ENCODE measurements around the gene TMIE.
"Not testable (repeated sequence)": the region's sequence is repeated elsewhere in the genome, so short reads cannot be mapped to it uniquely, and the experiment has no call there.

Gene TMIE

GRCh38 chr3:46700772-46701171 lies 420 bp upstream of the TMIE start:
- Histone ChIP-seq H3K4me3 (ENCODE audit: insufficient read depth in 1 of 2, low read depth in 1 of 2, low read length in 2 of 2) (no peak overlapping the region), H3K4me2 (ENCODE audit: low read length, poor library complexity, severe bottlenecking) (no peak overlapping the region), H3K79me1 (replicated peaks; ENCODE audit: low read length, poor library complexity, severe bottlenecking) (no peaks in the 10 kb centered on the region), H3K14ac (ENCODE audit: low read length in 2 of 2) (no peak overlapping the region), H3K23ac (ENCODE audit: low read length in 2 of 2) (no peak overlapping the region), H2AFZ (ENCODE audit: low read depth, low read length) (no peak overlapping the region), H3K9ac (ENCODE audit: low read length) (no peak overlapping the region), H4K91ac (ENCODE audit: low read length) (no peak overlapping the region), H2BK15ac (ENCODE audit: low read depth, poor library complexity, severe bottlenecking) (no peak overlapping the region), H3K18ac (ENCODE audit: low read depth in 1 of 2, low read length in 2 of 2) (no peak overlapping the region), H2BK120ac (ENCODE audit: low read depth, low read length) (no peak overlapping the region), H3K4me1 (ENCODE audit: control insufficient read depth, insufficient read depth, low read depth, low read length) (peaks cover 19% of the 10 kb centered on the region), H3K4ac (ENCODE audit: low read depth in 1 of 2, low read length in 2 of 2) (no peak overlapping the region), H4K8ac (ENCODE audit: low read length) (no peak overlapping the region), H3K9me3 (ENCODE audit: control insufficient read depth, low read length) (no peaks in the 10 kb centered on the region), H2BK5ac (ENCODE audit: low read depth, low read length, poor library complexity, severe bottlenecking) (no peak overlapping the region), H3K27me3 (ENCODE audit: control insufficient read depth in 1 of 2, insufficient read depth in 1 of 2, low read length in 2 of 2) (peaks cover 35 to 39% of the 10 kb centered on the region in 2 experiments), H3K36me3 (ENCODE audit: control insufficient read depth in 1 of 2, insufficient read depth in 2 of 2, low read depth in 1 of 2, low read length in 2 of 2) (no peaks in the 10 kb centered on the region), H2AK5ac (ENCODE audit: low read length, severe bottlenecking) (no peak overlapping the region), H2BK12ac (ENCODE audit: low read length in 2 of 2) (no peak overlapping the region), H3K27ac (ENCODE audit: low read length, poor library complexity, severe bottlenecking) (no peak overlapping the region)
- 69% methylated on average over 4 of the region's 4 CpGs for WGBS
- DNase-seq: no peak

- H3K4me2 ChIP-seq (ENCODE audit: low read length, poor library complexity, severe bottlenecking): no peak overlapping the region
- H3K4ac ChIP-seq (ENCODE audit: low read depth in 1 of 2, low read length in 2 of 2): no peak overlapping the region
- H3K9ac ChIP-seq (ENCODE audit: low read length): no peak overlapping the region
- H3K79me1 ChIP-seq (replicated peaks; ENCODE audit: low read length, poor library complexity, severe bottlenecking): no peaks in the 10 kb centered on the region
- no peak overlapping the region for H2BK12ac ChIP-seq (ENCODE audit: low read length in 2 of 2)
- H3K36me3 ChIP-seq (ENCODE audit: control insufficient read depth in 1 of 2, insufficient read depth in 2 of 2, low read depth in 1 of 2, low read length in 2 of 2): no peaks in the 10 kb centered on the region
- no peak overlapping the region for H3K27ac ChIP-seq (ENCODE audit: low read length, poor library complexity, severe bottlenecking)
- peaks cover 15% of the 10 kb centered on the region for H3K4me1 ChIP-seq (ENCODE audit: control insufficient read depth, insufficient read depth, low read depth, low read length)
- no peak overlapping the region for H4K8ac ChIP-seq (ENCODE audit: low read length)
- H4K91ac ChIP-seq (ENCODE audit: low read length): no peak overlapping the region
- no peak overlapping the region for H2BK15ac ChIP-seq (ENCODE audit: low read depth, poor library complexity, severe bottlenecking)
- H3K18ac ChIP-seq (ENCODE audit: low read depth in 1 of 2, low read length in 2 of 2): no peak overlapping the region
- no peak overlapping the region for H2BK5ac ChIP-seq (ENCODE audit: low read depth, low read length, poor library complexity, severe bottlenecking)
- no peak overlapping the region for H2AK5ac ChIP-seq (ENCODE audit: low read length, severe bottlenecking)
- H3K9me3 ChIP-seq (ENCODE audit: control insufficient read depth, low read length): no peaks in the 10 kb centered on the region
- peaks cover 45% of the 10 kb centered on the region in 2 experiments for H3K27me3 ChIP-seq (ENCODE audit: control insufficient read depth in 1 of 2, insufficient read depth in 1 of 2, low read length in 2 of 2)
- DNase-seq: no peak
- no peak overlapping the region for H3K4me3 ChIP-seq (ENCODE audit: insufficient read depth in 1 of 2, low read depth in 1 of 2, low read length in 2 of 2)
- H2AFZ ChIP-seq (ENCODE audit: low read depth, low read length): no peak overlapping the region
- H2BK120ac ChIP-seq (ENCODE audit: low read depth, low read length): no peak overlapping the region
- no peak overlapping the region for H3K14ac ChIP-seq (ENCODE audit: low read length in 2 of 2)
- H3K23ac ChIP-seq (ENCODE audit: low read length in 2 of 2): no peak overlapping the region
- WGBS: 74% methylated on average over 4 of the region's 4 CpGs
These were observed 1.2 kb downstream of the TMIE start for GRCh38 chr3:46702246-46703012.

- Histone ChIP-seq H3K9me3 (ENCODE audit: control insufficient read depth, low read length) (no peaks in the 10 kb centered on the region), H3K9ac (ENCODE audit: low read length) (no peak overlapping the region), H2BK15ac (ENCODE audit: low read depth, poor library complexity, severe bottlenecking) (no peak overlapping the region), H3K4me2 (ENCODE audit: low read length, poor library complexity, severe bottlenecking) (no peak overlapping the region), H3K23ac (ENCODE audit: low read length in 2 of 2) (no peak overlapping the region), H3K4me3 (ENCODE audit: insufficient read depth in 1 of 2, low read depth in 1 of 2, low read length in 2 of 2) (no peak overlapping the region), H2AFZ (ENCODE audit: low read depth, low read length) (no peak overlapping the region), H2BK12ac (ENCODE audit: low read length in 2 of 2) (no peak overlapping the region), H2AK5ac (ENCODE audit: low read length, severe bottlenecking) (no peak overlapping the region), H3K4me1 (ENCODE audit: control insufficient read depth, insufficient read depth, low read depth, low read length) (peaks cover 15% of the 10 kb centered on the region), H3K36me3 (ENCODE audit: control insufficient read depth in 1 of 2, insufficient read depth in 2 of 2, low read depth in 1 of 2, low read length in 2 of 2) (no peaks in the 10 kb centered on the region), H4K8ac (ENCODE audit: low read length) (no peak overlapping the region), H3K27me3 (ENCODE audit: control insufficient read depth in 1 of 2, insufficient read depth in 1 of 2, low read length in 2 of 2) (peaks cover 45% of the 10 kb centered on the region in 2 experiments), H3K27ac (ENCODE audit: low read length, poor library complexity, severe bottlenecking) (no peak overlapping the region), H2BK5ac (ENCODE audit: low read depth, low read length, poor library complexity, severe bottlenecking) (no peak overlapping the region), H4K91ac (ENCODE audit: low read length) (no peak overlapping the region), H2BK120ac (ENCODE audit: low read depth, low read length) (no peak overlapping the region), H3K14ac (ENCODE audit: low read length in 2 of 2) (no peak overlapping the region), H3K18ac (ENCODE audit: low read depth in 1 of 2, low read length in 2 of 2) (no peak overlapping the region), H3K4ac (ENCODE audit: low read depth in 1 of 2, low read length in 2 of 2) (no peak overlapping the region), H3K79me1 (replicated peaks; ENCODE audit: low read length, poor library complexity, severe bottlenecking) (no peaks in the 10 kb centered on the region)
- DNase-seq: no peak
- WGBS: 89% methylated on average over 4 of the region's 4 CpGs
These were observed 1.9 kb downstream of the TMIE start for GRCh38 chr3:46703013-46703520.

GRCh38 chr3:46704346-46704745 lies 3.2 kb downstream of the TMIE start:
- not testable (repeated sequence) for H3K79me1 ChIP-seq (replicated peaks; ENCODE audit: low read length, poor library complexity, severe bottlenecking); H2BK15ac ChIP-seq (ENCODE audit: low read depth, poor library complexity, severe bottlenecking); DNase-seq; H3K4ac ChIP-seq (ENCODE audit: low read depth in 1 of 2, low read length in 2 of 2); H3K9ac ChIP-seq (ENCODE audit: low read length); H4K91ac ChIP-seq (ENCODE audit: low read length); H4K8ac ChIP-seq (ENCODE audit: low read length); H2AFZ ChIP-seq (ENCODE audit: low read depth, low read length); H3K4me3 ChIP-seq (ENCODE audit: insufficient read depth in 1 of 2, low read depth in 1 of 2, low read length in 2 of 2); H3K14ac ChIP-seq (ENCODE audit: low read length in 2 of 2); H2AK5ac ChIP-seq (ENCODE audit: low read length, severe bottlenecking); H3K36me3 ChIP-seq (ENCODE audit: control insufficient read depth in 1 of 2, insufficient read depth in 2 of 2, low read depth in 1 of 2, low read length in 2 of 2); H2BK120ac ChIP-seq (ENCODE audit: low read depth, low read length); H3K27ac ChIP-seq (ENCODE audit: low read length, poor library complexity, severe bottlenecking); H3K4me2 ChIP-seq (ENCODE audit: low read length, poor library complexity, severe bottlenecking); H3K23ac ChIP-seq (ENCODE audit: low read length in 2 of 2); H3K9me3 ChIP-seq (ENCODE audit: control insufficient read depth, low read length); H3K18ac ChIP-seq (ENCODE audit: low read depth in 1 of 2, low read length in 2 of 2); H2BK5ac ChIP-seq (ENCODE audit: low read depth, low read length, poor library complexity, severe bottlenecking); H2BK12ac ChIP-seq (ENCODE audit: low read length in 2 of 2)
- peaks cover 15% of the 10 kb centered on the region for H3K4me1 ChIP-seq (ENCODE audit: control insufficient read depth, insufficient read depth, low read depth, low read length)
- peaks cover 45 to 53% of the 10 kb centered on the region in 2 experiments for H3K27me3 ChIP-seq (ENCODE audit: control insufficient read depth in 1 of 2, insufficient read depth in 1 of 2, low read length in 2 of 2)
- WGBS: 40% methylated on average over 7 of the region's 7 CpGs
